PFSK-1 (cell line): ENCODE measurements around the gene NKAP.

Source experiments
- FOXP2 ChIP-seq: optimal IDR thresholded peaks from 2 replicates; pipeline ENCODE3; 2011; ENCODE audit warnings: borderline replicate concordance, control low read depth, inconsistent platforms; ENCODE audit not compliant: insufficient read depth; ENCODE audit errors: extremely low read length, extremely low read depth
- POLR2AphosphoS5 ChIP-seq: IDR thresholded peaks from 2 replicates; pipeline ENCODE4 v1.6.1; 2012; ENCODE audit warnings: low read depth, mild to moderate bottlenecking, control low read depth, low read length, moderate library complexity
- REST ChIP-seq, 2 experiments: IDR thresholded peaks; 2 replicates each; pipeline versions ENCODE4 v1.6.1 to v1.8.0; 2011 to 2012; ENCODE audit warnings: low read depth in 2 of 2, low read length in 2 of 2, control low read depth in 1 of 2, inconsistent platforms in 1 of 2, mild to moderate bottlenecking in 1 of 2, moderate library complexity in 1 of 2; ENCODE audit not compliant: insufficient read depth in 1 of 2
- SIN3A ChIP-seq: IDR thresholded peaks from 2 replicates; pipeline ENCODE4 v1.6.1; 2012; ENCODE audit warnings: mild to moderate bottlenecking, low read length, moderate library complexity, borderline replicate concordance; ENCODE audit not compliant: insufficient read depth
- TAF1 ChIP-seq: IDR thresholded peaks from 2 replicates; pipeline ENCODE4 v1.6.1; 2012; ENCODE audit warnings: low read length, control low read depth, borderline replicate concordance; ENCODE audit not compliant: insufficient read depth

The NKAP gene

DNA sequence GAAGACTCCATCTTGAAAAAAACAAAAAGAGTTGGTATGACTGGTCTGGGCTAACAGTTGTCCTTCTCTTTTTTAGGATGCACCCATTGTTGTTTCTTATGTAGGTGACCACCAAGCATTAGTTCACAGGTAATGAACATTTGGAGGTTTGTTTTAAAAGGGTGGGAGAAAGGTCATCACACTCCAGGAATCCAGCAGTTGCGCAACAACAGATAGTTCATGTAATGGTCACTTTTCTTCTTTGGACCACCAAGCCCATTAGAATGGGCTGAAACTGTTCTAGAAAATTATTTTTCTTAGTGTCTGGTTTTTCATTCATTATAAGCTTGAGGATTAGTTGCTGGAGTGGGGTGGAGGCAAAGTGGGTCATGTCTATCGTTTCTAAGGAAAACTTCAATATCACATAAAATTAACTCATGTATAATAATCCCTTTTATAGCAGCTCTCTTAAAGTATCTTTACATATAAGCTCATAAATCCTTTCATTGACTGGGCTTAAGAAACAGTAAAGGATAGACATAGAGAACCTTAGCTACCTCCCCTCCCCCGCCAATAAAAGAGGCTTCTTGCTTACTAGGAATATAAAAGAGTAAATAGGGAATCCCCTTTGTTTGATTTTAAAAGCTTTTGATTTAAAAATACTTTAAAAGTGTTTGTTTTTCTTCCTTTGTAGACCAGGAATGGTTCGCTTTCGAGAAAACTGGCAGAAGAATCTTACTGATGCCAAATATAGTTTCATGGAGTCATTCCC lies 23.5 kb downstream of the NKAP start:
- no peak for TF ChIP-seq FOXP2
- no peak for TF ChIP-seq TAF1
- no peak for TF ChIP-seq REST (IDR thresholded peaks at IDR 0.05; ENCODE audit: insufficient read depth in 1 of 2, low read depth in 2 of 2, low read length in 2 of 2)
- TF ChIP-seq POLR2AphosphoS5: no peak
- TF ChIP-seq SIN3A: no peak

GRCh38 chrX:119917877-119918276 lies 25.7 kb downstream of the NKAP start:
- TF ChIP-seq POLR2AphosphoS5 (no peak), REST (IDR thresholded peaks at IDR 0.05; ENCODE audit: insufficient read depth in 1 of 2, low read depth in 2 of 2, low read length in 2 of 2) (no peak)

GRCh38 chrX:119916310-119916709 lies 27.2 kb downstream of the NKAP start:
- no peak for TF ChIP-seq POLR2AphosphoS5
- TF ChIP-seq SIN3A: no peak
- TF ChIP-seq REST (IDR thresholded peaks at IDR 0.05; ENCODE audit: insufficient read depth in 1 of 2, low read depth in 2 of 2, low read length in 2 of 2): no peak
- no peak for TF ChIP-seq TAF1
- no peak for TF ChIP-seq FOXP2

GRCh38 chrX:119900976-119901375 lies 42.6 kb downstream of the NKAP start:
- TF ChIP-seq REST (IDR thresholded peaks at IDR 0.05; ENCODE audit: insufficient read depth in 1 of 2, low read depth in 2 of 2, low read length in 2 of 2): no peak

- TF ChIP-seq POLR2AphosphoS5: no peak
- no peak for TF ChIP-seq REST (IDR thresholded peaks at IDR 0.05; ENCODE audit: insufficient read depth in 1 of 2, low read depth in 2 of 2, low read length in 2 of 2)
- TF ChIP-seq TAF1: no peak
These were observed 44.4 kb downstream of the NKAP start for GRCh38 chrX:119899125-119899524.
